AG08396 (cell line): ENCODE results near the gene IFIT5.
"Not testable (repeated sequence)": the region's sequence is repeated elsewhere in the genome, so short reads cannot be mapped to it uniquely, and the experiment has no call there.

Experiments
- DNase-seq: peaks from one replicate; pipeline ENCODE4 v3.0.0; 2012; ENCODE audit warnings: low spot score, mixed read lengths

Gene IFIT5

DNA sequence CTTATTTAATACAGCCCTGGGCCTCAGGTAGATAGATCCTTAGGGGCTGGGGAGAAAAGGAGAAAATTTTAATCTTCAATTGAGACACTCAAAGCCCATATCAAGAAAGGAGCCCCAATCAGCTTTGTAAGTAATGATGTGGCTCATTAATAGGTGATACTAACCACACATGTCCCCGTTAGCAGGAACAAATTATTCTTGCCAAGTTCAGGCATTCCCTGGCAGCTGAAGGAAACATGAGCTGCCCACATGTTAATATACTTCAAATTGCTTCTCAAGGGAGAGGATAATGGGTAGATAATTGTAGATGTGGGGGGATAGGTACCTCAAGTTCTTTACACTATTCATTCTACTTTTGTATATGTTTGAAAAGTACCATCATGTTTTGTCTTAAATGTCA lies 14.5 kb downstream of the IFIT5 start:
- DNase-seq, result no peak

DNA sequence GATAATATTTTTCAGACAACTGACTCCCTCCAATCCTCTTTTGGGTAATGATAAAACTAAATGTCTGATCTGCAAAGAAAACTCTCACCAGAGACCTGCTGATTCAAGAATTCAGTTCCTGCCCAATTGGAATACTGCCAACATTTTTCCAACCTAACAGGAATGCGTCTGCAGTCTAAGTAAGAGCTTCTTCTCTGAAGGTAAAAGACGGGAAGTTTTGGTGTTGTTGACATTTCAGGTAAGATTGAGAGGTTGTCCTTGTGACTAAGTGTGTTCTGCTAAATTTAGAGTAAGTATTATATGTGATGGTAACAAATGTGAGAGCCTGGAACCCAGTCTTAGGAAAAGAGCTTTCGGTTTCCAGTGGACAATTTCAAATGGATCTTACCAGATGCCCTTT lies 17.6 kb downstream of the IFIT5 start:
- DNase-seq, result no peak

DNA sequence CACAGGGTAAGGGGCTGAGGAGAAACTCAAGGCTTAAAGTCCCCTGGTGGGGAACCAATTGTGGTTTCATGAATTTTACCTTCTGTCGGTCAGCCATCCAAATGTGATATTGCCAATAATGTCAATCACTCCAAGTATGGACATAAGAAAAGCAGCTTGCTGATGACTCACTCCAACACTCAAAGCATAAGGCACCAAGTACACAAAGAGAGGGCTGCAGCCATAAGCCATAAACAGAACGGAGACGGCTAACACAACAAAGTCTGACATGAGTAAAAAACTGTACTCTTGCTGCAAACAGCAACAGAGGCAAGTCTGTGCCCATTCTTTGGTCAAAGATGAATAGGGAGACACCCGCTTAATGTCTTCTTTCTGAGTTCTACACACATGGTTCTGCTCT lies 24.2 kb downstream of the IFIT5 start:
- DNase-seq, result no peak

DNA sequence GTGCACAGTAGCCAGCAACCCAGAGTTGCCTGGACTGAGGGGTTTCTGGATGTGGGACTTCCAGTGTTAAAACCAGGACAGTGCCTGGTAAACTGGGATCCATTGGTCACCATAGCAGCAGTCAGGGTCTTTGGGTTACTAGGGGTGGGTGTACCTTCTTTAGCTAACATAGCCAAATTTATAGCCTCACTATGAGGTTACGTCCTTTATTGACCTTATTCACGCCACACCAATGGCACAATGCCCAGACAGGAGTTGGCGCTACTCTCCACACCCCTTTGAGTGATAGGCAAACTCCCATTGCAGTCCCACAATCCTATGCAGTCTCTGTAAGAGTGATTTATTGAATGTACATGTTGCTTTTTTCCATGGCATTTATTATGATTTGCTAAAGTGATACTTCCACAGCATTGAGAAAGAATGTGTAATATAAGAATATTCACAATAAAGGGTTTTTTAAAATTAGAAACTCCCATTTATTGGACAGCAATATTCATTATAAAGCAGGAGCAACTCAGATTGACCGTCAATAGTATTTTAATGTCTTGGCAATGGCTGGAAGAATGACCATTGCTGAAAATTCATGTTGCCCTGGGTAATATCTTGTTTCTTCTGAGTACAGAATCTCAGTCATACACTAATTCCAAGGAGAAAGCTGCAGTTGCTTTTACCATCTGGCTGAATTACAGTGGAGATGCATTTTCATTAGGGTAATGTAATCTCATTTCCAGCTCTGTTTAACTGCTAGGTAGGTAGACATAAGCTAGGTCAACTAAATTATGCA lies 26.1 kb downstream of the IFIT5 start:
- DNase-seq, result no peak

DNA sequence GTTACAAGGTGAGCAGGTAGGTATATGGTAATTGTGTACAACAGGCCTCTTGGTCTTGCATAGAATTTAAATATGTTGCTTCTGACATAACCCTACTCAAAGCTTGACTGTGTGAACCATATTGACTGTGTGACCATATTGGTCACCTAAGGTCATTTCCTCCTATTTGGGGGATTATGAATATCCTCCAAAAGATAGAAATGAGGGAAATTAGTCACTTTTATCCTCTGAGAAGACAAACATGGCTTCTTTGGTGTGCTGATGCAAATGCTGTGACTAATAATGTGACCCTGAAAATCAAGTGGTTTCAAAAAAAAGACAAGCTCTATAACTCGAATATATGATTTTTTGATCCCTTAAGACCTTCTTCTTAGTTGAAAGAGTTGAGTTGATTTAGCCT lies 27.9 kb downstream of the IFIT5 start:
- no peak for DNase-seq

DNA sequence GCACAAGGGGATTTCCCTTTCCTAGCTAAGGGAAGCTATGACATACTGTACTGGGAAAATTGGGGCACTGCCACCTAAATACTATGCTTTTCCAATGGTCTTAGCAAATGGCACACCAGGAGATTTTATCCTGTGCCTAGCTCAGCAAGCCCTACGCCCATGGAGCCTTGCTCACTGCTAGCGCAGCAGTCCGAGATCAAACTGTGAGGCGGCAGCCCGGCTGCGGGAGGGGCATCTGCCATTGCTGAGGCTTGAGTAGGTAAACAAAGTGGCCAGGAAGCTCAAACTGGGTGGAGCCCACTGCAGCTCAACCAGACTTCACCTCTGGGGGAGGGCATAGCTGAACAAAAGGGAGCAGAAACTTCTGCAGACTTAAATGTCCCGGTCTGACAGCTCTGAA lies 30.5 kb downstream of the IFIT5 start:
- not testable (repeated sequence) for DNase-seq

DNA sequence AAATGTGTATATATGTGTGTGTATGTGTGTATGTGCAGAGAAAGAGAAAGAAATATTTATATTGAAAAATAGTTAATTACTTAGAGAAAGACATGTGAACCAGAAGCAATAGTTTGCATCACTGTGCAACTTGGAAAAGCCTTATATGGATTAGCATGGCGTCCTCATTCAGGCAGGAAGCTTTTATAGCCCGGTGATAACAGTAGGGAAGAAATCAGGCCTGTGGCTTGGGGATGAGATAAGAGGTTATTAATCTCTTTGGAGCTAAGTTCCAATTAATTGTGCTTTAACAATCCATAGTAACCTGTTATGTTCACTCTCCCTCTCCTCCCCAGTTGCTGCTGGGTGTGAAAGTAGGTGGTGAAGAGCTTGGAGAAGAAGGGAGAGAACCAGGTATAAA lies 36.5 kb downstream of the IFIT5 start:
- no peak for DNase-seq

DNA sequence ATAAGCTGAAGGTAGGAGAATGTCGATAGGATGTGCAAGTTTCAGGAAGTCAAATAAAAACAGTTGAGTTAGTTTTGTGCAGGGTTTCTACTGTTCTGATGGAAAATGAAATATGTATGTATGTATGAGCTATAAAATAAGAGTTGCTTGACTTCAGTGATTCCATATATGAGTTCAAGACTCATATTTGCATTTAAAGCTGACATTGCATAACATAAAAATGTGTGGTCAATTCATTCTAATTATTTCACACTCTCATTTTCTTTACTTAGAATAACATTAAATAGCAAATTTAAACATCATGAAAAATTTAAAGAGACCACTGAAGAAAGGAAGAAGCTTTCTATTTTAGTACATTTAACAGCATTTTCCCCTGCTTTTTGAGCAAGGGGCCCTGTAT lies 37.8 kb downstream of the IFIT5 start:
- no peak for DNase-seq

DNA sequence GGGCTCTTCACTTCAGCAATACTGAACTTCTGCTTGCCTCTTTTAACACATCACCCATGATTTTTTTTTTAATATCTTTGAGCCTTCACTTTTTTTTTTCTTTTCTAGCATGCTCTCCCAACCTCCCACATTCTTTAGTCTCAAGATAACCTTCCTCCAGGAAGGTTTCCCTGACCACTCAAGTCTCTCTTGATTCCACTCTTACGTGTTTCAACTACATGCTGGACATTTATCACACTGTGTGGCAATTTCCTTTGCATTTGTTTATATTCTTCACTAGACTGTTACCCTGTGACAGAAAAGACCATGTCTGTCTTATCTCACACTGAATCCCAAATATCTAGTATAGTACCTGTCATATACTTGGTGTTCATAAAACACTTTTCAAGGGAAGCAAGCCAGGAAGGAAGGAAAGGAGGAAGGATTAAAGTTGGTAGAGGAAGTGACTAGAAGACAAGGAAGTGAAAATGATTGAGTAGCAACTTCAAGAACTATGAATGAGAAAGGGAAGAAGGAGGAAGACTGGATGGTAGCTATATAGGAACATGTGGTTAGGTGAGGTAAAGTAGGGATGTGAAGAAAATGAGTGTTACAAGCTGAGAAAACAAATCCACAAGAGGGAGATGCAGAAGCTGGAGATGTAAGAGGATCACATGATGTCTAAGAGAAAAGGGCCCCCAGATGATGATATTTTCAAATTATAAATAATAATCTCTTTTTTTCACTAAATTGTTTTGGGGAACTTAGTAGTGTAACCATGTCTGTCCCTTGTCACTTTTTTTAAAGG lies 40.4 kb downstream of the IFIT5 start:
- no peak for DNase-seq

DNA sequence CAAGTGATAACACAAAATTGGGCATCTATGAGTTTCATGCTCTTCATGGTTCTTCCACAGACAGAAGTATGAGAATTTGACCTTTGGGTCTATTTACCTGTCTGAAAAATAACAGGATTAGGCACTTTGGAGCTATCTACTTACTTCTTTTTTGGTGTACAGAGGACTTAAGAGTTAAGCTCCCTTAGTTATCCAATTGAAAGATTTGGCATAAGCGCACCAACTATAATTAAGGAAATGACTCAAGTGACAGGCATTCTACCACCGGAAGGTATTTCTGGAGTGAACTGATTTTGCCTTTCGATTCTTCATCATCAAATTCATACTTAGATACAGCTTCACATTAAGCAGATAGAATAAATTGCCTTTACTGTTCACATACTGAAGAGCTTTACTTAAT lies 43.9 kb downstream of the IFIT5 start:
- no peak for DNase-seq

DNA sequence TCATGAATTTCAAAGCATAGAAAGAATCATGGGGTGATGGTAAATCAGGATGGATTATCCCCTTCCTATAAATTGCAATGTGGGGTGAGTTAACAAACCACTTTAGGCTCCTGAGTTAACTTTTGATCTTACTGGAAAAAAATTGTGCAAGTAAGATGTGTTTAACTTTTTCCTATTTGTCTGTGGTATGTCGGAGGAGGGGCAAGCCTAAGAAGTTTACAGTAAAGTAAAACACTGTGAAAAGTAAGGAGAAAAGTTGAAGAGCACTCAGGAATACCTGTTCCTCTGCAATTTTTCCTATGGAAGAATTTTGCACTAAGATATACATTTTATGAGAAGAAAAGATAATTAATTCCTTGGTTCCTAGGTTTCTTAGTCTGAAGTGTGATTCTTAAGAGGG lies 44.4 kb downstream of the IFIT5 start:
- no peak for DNase-seq

DNA sequence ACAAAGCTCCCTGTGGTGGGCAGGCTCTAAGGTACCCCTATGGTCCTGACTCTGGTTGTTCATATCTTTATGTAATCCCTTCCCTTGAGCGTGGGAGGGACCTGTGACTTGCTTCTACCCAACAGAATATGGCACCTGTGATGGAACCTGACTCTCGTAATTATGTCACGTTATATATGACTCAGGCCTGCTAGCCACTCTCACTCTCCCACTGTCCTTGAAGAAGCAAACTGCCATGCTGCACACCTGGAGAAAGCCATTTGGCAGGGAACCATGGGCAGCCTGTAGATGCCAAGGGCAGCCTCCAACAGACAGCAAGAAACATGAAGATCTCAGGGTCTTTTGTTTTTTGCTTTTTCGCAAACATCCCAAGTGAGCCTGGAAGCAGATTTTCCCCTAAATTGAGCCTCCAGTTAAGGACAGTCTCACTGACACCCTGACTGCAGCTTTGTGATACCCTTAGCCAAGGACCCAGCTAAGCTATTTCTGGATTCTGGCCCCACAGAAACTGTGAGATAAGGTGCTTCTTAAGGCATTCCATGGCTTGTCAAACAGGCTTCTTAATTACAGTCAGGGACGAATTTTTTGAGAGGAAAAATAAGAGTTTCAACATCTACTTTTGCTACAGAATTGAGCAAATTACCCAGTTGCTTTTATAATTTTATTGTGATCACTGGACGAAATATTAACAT lies 49.6 kb downstream of the IFIT5 start:
- no peak for DNase-seq

DNA sequence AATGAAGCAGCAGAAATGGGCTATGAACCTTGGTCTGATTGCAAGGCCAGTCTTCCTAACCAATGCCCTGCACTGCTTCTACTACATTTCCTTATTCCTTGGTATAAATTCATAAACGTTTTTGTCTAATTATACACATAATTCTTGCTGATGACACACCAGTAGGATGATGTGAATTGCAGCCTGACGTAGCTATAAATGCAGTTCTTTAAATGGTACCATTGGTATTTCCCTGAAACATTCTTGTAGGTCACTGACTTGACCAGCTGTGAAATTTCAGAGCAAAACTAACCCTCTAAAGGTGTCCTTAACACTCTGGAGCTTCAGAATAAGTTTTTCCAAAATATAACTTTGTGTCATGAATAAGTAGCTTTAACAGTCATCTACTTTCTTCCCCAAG lies 50.8 kb downstream of the IFIT5 start:
- DNase-seq, result no peak

DNA sequence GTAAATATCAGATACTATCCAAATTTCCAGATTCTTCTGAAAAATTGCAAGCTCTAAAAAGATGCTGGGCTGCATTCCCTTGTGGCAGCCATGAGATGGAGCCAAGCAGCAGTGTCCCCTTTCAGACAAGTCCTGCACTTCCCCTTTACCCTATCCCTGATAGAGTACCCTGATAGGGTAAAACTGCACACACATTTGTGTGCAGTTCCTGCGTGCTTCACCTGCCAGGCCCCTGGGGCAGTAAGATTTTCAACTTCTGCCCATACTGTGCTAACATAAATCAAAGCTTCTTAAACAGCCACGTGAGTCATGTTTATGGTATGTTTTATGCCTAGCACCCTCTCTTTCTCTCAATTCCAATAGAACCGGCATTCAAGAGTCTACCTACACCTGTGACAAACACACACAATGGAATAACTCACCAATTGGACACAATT lies 52.2 kb downstream of the IFIT5 start:
- DNase-seq, result no peak

DNA sequence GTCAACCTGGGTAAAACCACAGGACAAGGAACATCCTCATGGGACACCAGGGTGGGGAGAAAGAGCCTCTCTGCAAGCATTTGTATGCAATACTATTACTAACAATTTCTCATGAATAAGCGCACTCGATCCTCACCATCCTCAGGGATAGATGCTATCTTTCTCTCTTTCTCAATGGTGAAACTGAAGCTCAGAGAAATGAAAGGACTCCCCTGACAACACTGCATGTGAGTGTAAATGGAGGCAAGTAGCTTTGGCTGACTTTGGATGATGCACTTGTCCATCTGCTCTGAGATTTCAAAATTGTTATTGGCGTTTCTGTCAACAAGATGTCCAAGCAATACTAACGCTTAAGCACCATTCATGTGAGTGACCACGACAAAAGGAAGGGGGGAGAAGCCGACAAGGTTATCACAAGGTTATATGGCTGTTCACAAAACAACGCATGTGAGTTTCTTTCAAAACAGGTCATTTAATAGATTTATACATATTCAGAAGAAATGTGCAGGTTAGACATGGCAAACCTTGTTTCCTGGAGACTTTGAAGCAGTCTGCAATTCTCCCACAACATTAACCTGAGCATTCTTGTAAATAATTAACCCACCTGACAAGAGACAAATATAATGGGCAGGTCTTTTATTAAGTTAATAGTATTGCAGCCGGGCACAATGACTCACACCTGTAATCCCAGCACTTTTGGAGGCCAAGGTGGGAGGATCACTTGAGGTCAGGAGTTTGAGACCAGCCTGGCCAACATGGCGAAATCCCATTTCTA lies 54.0 kb downstream of the IFIT5 start:
- no peak for DNase-seq

DNA sequence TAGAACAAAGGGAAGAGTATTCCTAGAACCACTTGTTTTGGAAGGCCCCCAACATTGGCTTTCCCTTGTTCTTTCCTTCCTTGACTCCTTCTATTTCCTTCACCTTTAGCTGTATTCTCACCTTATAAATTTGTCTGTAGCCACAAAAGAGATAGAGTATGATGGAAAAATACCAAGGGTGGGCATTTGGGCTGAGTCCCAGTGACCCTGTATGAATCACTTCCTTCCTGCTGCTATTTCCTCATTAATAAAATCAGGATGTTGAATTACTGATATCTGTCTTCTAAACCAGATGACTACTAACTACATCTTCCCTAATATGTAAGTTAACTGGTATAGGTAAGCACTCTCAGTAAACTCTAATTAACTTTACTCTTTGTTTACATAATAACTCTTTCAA lies 55.1 kb downstream of the IFIT5 start:
- no peak for DNase-seq
